RWPE2 (cell line): Measurements from ENCODE around the gene PRRT3.

ENCODE experiments used
- ATAC-seq: fragments of 200-7000 bp; cut with Tn5 transposase; 3 replicates; pipeline ENCODE4 v1.9.1; 2021; ENCODE audit warnings: low read depth
- DNase-seq: peaks from one replicate; pipeline ENCODE4 v3.0.0-alpha.2; 2020; ENCODE audit warnings: low spot score
- H3K27ac ChIP-seq: fragments of 450-650 bp; 2 replicates; pipeline ENCODE4 v1.5.1; 2017; ENCODE audit warnings: mild to moderate bottlenecking; ENCODE audit not compliant: poor library complexity, severe bottlenecking
- H3K27me3 ChIP-seq: fragments of 250-450 bp; sonication (Bioruptor Pico); 2 replicates; pipeline ENCODE4 v1.5.1; 2021; ENCODE audit warnings: mild to moderate bottlenecking, moderate library complexity; ENCODE audit not compliant: insufficient read depth, poor library complexity, severe bottlenecking
- H3K36me3 ChIP-seq: fragments of 250-450 bp; sonication (Bioruptor Pico); 2 replicates; pipeline ENCODE4 v1.5.1; 2020; ENCODE audit warnings: low read depth, mild to moderate bottlenecking, moderate library complexity
- H3K4me1 ChIP-seq: fragments of 250-450 bp; sonication (Bioruptor Pico); 2 replicates; pipeline ENCODE4 v1.5.1; 2021; ENCODE audit warnings: mild to moderate bottlenecking, moderate library complexity; ENCODE audit not compliant: insufficient read depth, poor library complexity, severe bottlenecking
- H3K4me3 ChIP-seq: fragments of 250-450 bp; sonication (Bioruptor Pico); 2 replicates; pipeline ENCODE4 v1.5.1; 2021; ENCODE audit warnings: mild to moderate bottlenecking, moderate library complexity; ENCODE audit not compliant: severe bottlenecking
- H3K9me3 ChIP-seq: fragments of 250-450 bp; sonication (Bioruptor Pico); 2 replicates; pipeline ENCODE4 v1.5.1; 2021; ENCODE audit warnings: mild to moderate bottlenecking, moderate library complexity; ENCODE audit not compliant: severe bottlenecking
- CTCF ChIP-seq: fragments of 450-650 bp; IDR thresholded peaks from one replicate; pipeline ENCODE4 v1.5.1; 2017; ENCODE audit warnings: mild to moderate bottlenecking, moderate library complexity; ENCODE audit not compliant: poor library complexity, severe bottlenecking

The PRRT3 gene

GRCh38 chr3:9980251-9980650 lies 28.0 kb upstream of the PRRT3 start:
- no peak for DNase-seq
- no peak for TF ChIP-seq CTCF
- H3K27ac ChIP-seq, result no peak overlapping the region
- H3K27me3 ChIP-seq, result no peaks in the 10 kb centered on the region
- peaks cover 24% of the 10 kb centered on the region for H3K4me1 ChIP-seq
- peaks cover 54% of the 10 kb centered on the region for H3K36me3 ChIP-seq
- H3K9me3 ChIP-seq, result no peaks in the 10 kb centered on the region
- no peak overlapping the region for H3K4me3 ChIP-seq
- ATAC-seq, result no peak

GRCh38 chr3:9978710-9979305 lies 26.6 kb upstream of the PRRT3 start:
- no peak for TF ChIP-seq CTCF
- H3K27ac ChIP-seq, result no peak overlapping the region
- H3K36me3 ChIP-seq, result peaks cover 54% of the 10 kb centered on the region
- H3K4me1 ChIP-seq, result peaks cover 22% of the 10 kb centered on the region
- H3K9me3 ChIP-seq, result no peaks in the 10 kb centered on the region
- ATAC-seq (no peak), DNase-seq (no peak)
- H3K27me3 ChIP-seq, result no peaks in the 10 kb centered on the region
- no peak overlapping the region for H3K4me3 ChIP-seq

- TF ChIP-seq CTCF, result no peak
- peaks cover 18% of the 10 kb centered on the region for H3K4me1 ChIP-seq
- H3K9me3 ChIP-seq, result no peaks in the 10 kb centered on the region
- ATAC-seq (peak; percentile 99), DNase-seq (peak; percentile 80)
- peaks cover 58% of the 10 kb centered on the region for H3K36me3 ChIP-seq
- H3K4me3 ChIP-seq, result no peak overlapping the region
- no peaks in the 10 kb centered on the region for H3K27me3 ChIP-seq
- H3K27ac ChIP-seq, result peak overlapping the region; percentile 68
Measured at GRCh38 chr3:9976721-9977709, 24.8 kb upstream of the PRRT3 start.

- H3K4me1 ChIP-seq, result peaks cover 20% of the 10 kb centered on the region
Measured at GRCh38 chr3:9970020-9970652, 17.9 kb upstream of the PRRT3 start.

More at GRCh38 chr3:9970020-9970652, 17.9 kb upstream of the PRRT3 start:
- Histone ChIP-seq H3K27ac (peak overlapping the region; percentile 60), H3K4me3 (no peak overlapping the region), H3K36me3 (peaks cover 60% of the 10 kb centered on the region), H3K27me3 (no peaks in the 10 kb centered on the region), H3K9me3 (no peaks in the 10 kb centered on the region)
- ATAC-seq (peak; percentile 92), DNase-seq (no peak)
- no peak for TF ChIP-seq CTCF
